ENCODE results near the gene SLC17A9.
"Not testable (repeated sequence)": the region's sequence is repeated elsewhere in the genome, so short reads cannot be mapped to it uniquely, and the experiment has no call there.

Gene SLC17A9

DNA sequence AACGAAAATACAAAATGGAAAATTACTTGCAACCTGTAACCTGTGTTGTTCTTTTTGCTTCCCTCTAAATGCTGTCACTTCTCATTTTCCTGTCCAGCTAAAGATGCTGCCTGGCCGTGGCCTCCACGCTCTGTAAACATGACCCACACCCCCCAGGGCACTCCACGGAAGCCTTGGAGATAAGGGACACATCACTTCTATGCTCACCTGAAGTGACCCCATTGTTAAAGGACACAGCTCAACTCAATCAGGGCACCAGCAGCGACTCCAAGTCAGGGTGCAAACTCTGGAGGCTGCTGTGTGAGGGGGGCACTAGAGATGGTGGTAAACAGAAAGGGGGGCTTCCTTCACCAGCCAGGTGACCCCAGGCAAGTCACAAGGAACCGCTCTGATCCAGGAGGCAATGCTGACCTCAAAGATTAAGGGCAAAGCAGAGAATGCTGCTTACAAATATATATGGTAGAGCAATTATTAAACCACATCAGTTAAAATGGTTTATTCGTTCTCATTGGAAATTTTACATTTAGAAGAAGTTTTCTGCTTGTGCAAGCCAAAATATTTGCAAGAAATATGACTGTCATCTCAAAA, 39.4 kb upstream of the SLC17A9 start:
- no peaks in the 10 kb centered on the region for H3K9me3 Mint-ChIP-seq
- peaks cover 69% of the 10 kb centered on the region for H3K36me3 Mint-ChIP-seq (ENCODE audit: low read depth)
- H3K4me3 Mint-ChIP-seq = no peak overlapping the region
- intact Hi-C loops (cut with micrococcal nuclease) = no loop called here
- H3K4me1 Mint-ChIP-seq (ENCODE audit: low read depth) = peaks cover 55% of the 10 kb centered on the region
- H3K27me3 Mint-ChIP-seq = no peaks in the 10 kb centered on the region
- no peak overlapping the region for H3K27ac Mint-ChIP-seq

- H3K4me3 Mint-ChIP-seq = no peak overlapping the region
- no peaks in the 10 kb centered on the region for H3K27me3 Mint-ChIP-seq
- no peaks in the 10 kb centered on the region for H3K9me3 Mint-ChIP-seq
- peak overlapping the region; percentile 69 for H3K27ac Mint-ChIP-seq
- H3K4me1 Mint-ChIP-seq (ENCODE audit: low read depth) = peaks cover 68% of the 10 kb centered on the region
- H3K36me3 Mint-ChIP-seq (ENCODE audit: low read depth) = peaks cover 56% of the 10 kb centered on the region
- intact Hi-C loops (cut with micrococcal nuclease) = no loop called here
Measured at GRCh38 chr20:62914436-62914835, 38.1 kb upstream of the SLC17A9 start.

DNA sequence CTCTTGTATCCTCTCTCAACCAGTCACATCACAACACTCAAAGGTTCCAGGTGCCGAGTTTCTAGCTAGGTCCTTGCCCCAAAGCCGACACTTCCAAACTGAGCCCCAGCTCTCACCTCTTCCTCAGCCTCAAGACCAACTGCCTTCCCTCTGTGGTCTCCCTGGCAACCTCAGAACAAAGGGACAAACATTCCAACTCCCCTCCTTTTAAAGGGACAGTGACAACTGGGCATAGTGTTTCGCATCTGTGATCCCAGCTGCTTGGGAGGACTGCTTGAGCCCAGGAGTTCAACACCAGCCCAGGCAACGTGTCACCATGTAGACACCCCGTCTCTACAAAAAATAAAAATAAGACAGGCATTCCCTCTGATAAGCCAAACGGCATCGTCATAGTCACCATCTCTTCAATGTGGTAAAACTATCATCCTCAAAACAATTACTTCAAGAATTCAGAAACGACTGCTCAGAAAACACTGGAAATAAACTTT, 37.5 kb upstream of the SLC17A9 start:
- Mint-ChIP-seq H3K4me1 (ENCODE audit: low read depth) (peaks cover 69% of the 10 kb centered on the region), H3K36me3 (ENCODE audit: low read depth) (peaks cover 51% of the 10 kb centered on the region), H3K9me3 (no peaks in the 10 kb centered on the region), H3K27me3 (no peaks in the 10 kb centered on the region), H3K27ac (peak overlapping the region; percentile 69), H3K4me3 (peak overlapping the region; percentile 40)
- intact Hi-C loops (cut with micrococcal nuclease) = no loop called here

DNA sequence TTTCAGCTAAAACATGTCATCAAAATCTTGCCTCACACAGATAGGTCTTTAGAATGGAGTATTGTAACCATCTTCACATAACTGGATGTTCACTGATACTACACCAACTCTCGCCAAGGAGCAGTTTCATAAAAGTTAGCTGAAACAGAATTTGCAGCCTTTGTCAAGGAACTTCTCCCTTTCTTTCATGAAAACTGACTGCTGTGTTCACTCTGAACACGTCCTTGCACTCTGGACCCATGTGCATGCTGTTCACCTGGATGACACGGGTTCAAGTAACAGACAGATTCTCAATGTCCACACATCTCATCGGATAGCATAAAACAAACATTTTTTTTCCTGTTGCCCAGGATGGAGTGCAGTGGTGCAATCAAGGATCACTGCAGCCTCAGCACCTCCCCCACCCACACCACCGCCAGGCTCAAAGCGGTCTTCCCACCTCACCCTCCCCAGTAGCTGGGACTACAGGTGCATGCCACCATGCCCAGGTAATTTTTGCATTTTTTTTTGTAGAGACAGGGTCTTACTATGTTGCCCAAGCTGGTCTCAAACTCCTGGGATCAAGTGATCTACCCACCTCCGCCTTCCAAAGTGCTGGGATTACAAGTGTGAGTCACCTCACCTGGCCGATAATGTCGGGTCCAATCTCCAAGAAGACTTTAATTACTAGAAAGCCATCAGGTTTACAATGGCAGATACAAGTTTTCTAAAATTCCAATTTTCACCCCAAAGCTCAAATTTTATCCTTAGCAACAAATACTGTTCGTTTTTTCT, 35.6 kb upstream of the SLC17A9 start:
- peaks cover 75% of the 10 kb centered on the region for H3K4me1 Mint-ChIP-seq (ENCODE audit: low read depth)
- H3K9me3 Mint-ChIP-seq = no peaks in the 10 kb centered on the region
- no peak overlapping the region for H3K27ac Mint-ChIP-seq
- peaks cover 36% of the 10 kb centered on the region for H3K36me3 Mint-ChIP-seq (ENCODE audit: low read depth)
- H3K4me3 Mint-ChIP-seq = no peak overlapping the region
- H3K27me3 Mint-ChIP-seq = no peaks in the 10 kb centered on the region
- intact Hi-C loops (cut with micrococcal nuclease) = no loop called here

- H3K36me3 Mint-ChIP-seq (ENCODE audit: low read depth) = peaks cover 29% of the 10 kb centered on the region
- H3K9me3 Mint-ChIP-seq = no peaks in the 10 kb centered on the region
- H3K4me1 Mint-ChIP-seq (ENCODE audit: low read depth) = peaks cover 80% of the 10 kb centered on the region
- no peaks in the 10 kb centered on the region for H3K27me3 Mint-ChIP-seq
- H3K4me3 Mint-ChIP-seq = no peak overlapping the region
- H3K27ac Mint-ChIP-seq = no peak overlapping the region
- intact Hi-C loops (cut with micrococcal nuclease) = no loop called here
Measured at GRCh38 chr20:62917720-62918119, 34.8 kb upstream of the SLC17A9 start.

GRCh38 chr20:62918147-62918546, 34.4 kb upstream of the SLC17A9 start:
- Mint-ChIP-seq H3K9me3 (no peaks in the 10 kb centered on the region), H3K36me3 (ENCODE audit: low read depth) (peaks cover 25% of the 10 kb centered on the region), H3K4me1 (ENCODE audit: low read depth) (peaks cover 79% of the 10 kb centered on the region), H3K27ac (no peak overlapping the region), H3K27me3 (no peaks in the 10 kb centered on the region), H3K4me3 (no peak overlapping the region)
- intact Hi-C loops (cut with micrococcal nuclease) = no loop called here

GRCh38 chr20:62918831-62919230, 33.7 kb upstream of the SLC17A9 start:
- intact Hi-C loops (cut with micrococcal nuclease) = no loop called here
- H3K4me1 Mint-ChIP-seq (ENCODE audit: low read depth) = peaks cover 76% of the 10 kb centered on the region
- no peaks in the 10 kb centered on the region for H3K27me3 Mint-ChIP-seq
- H3K27ac Mint-ChIP-seq = peak overlapping the region; percentile 68
- peak overlapping the region; percentile 34 for H3K4me3 Mint-ChIP-seq
- no peaks in the 10 kb centered on the region for H3K9me3 Mint-ChIP-seq
- peaks cover 18% of the 10 kb centered on the region for H3K36me3 Mint-ChIP-seq (ENCODE audit: low read depth)

DNA sequence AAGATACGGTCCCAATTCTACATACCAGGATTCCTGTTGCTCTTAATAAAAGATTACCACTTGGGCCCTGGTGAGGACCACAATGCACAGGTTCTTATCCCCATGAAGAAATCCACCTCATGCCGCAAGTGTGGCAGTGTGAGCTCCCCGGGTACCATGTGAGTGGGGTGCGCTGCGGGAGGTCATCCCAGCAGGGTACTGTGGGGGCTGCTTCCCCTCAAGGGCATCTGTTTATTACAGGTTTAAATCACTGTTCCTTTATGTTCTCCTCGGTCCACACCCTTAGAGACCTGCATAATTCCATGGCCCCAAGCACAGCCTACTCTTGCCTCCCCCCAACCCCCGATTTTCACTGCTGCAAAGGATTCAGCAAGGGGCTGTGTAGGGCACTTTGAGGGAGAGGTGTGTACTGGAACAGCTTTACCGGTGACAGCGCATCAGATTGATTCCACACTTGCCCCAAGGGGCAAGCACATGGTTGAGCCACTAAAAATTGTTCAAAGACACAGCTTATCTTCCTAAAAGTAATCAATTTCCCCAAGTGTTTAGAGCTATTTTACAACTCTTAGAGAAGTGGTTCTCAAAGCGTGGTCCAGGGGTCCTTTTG, 32.4 kb upstream of the SLC17A9 start:
- H3K27me3 Mint-ChIP-seq = no peaks in the 10 kb centered on the region
- H3K4me3 Mint-ChIP-seq = no peak overlapping the region
- peaks cover 5% of the 10 kb centered on the region for H3K36me3 Mint-ChIP-seq (ENCODE audit: low read depth)
- H3K4me1 Mint-ChIP-seq (ENCODE audit: low read depth) = peaks cover 79% of the 10 kb centered on the region
- H3K27ac Mint-ChIP-seq = peak overlapping the region; percentile 32
- intact Hi-C loops (cut with micrococcal nuclease) = no loop called here
- no peaks in the 10 kb centered on the region for H3K9me3 Mint-ChIP-seq

DNA sequence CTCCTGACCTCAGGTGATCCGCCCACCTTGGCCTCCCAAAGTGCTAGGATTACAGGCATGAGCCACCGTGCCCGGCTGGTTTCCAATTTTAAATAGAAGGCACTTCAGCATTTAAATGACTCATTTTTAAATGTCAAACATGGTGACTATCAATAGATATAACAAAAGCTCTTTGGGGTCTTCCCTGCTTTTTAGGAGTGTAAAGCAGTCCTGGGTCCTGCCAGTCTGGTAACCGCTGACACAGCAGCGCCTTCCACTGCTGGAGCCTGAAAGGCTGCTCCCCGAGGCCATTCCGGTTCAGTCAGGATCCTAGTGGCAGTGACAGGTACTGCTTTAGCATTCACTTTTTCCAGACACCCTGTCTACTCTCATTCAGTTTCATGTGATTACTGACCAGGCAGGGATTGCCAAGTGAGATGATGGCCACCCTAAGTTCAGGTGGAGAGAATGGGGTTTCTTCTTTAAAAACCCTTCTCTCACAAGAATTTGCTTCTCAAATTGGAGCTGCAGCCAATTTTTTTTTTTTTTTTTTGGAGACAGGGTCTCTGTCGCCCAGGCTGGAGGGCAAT, 31.3 kb upstream of the SLC17A9 start:
- no peaks in the 10 kb centered on the region for H3K27me3 Mint-ChIP-seq
- no peak overlapping the region for H3K4me3 Mint-ChIP-seq
- peaks cover 14% of the 10 kb centered on the region for H3K36me3 Mint-ChIP-seq (ENCODE audit: low read depth)
- H3K9me3 Mint-ChIP-seq = no peaks in the 10 kb centered on the region
- peaks cover 74% of the 10 kb centered on the region for H3K4me1 Mint-ChIP-seq (ENCODE audit: low read depth)
- intact Hi-C loops (cut with micrococcal nuclease) = no loop called here
- peak overlapping the region; percentile 32 for H3K27ac Mint-ChIP-seq

GRCh38 chr20:62922451-62922921, 30.0 kb upstream of the SLC17A9 start:
- Mint-ChIP-seq H3K27me3 (no peaks in the 10 kb centered on the region), H3K27ac (no peak overlapping the region), H3K9me3 (no peaks in the 10 kb centered on the region), H3K4me1 (ENCODE audit: low read depth) (peaks cover 75% of the 10 kb centered on the region), H3K36me3 (ENCODE audit: low read depth) (peaks cover 14% of the 10 kb centered on the region), H3K4me3 (no peak overlapping the region)
- intact Hi-C loops (cut with micrococcal nuclease) = no loop called here

GRCh38 chr20:62923059-62923668, 29.3 kb upstream of the SLC17A9 start:
- peaks cover 75% of the 10 kb centered on the region for H3K4me1 Mint-ChIP-seq (ENCODE audit: low read depth)
- H3K4me3 Mint-ChIP-seq; H3K9me3 Mint-ChIP-seq; H3K27me3 Mint-ChIP-seq; intact Hi-C loops (cut with micrococcal nuclease); H3K27ac Mint-ChIP-seq: not testable (repeated sequence)
- H3K36me3 Mint-ChIP-seq (ENCODE audit: low read depth) = peaks cover 20% of the 10 kb centered on the region

DNA sequence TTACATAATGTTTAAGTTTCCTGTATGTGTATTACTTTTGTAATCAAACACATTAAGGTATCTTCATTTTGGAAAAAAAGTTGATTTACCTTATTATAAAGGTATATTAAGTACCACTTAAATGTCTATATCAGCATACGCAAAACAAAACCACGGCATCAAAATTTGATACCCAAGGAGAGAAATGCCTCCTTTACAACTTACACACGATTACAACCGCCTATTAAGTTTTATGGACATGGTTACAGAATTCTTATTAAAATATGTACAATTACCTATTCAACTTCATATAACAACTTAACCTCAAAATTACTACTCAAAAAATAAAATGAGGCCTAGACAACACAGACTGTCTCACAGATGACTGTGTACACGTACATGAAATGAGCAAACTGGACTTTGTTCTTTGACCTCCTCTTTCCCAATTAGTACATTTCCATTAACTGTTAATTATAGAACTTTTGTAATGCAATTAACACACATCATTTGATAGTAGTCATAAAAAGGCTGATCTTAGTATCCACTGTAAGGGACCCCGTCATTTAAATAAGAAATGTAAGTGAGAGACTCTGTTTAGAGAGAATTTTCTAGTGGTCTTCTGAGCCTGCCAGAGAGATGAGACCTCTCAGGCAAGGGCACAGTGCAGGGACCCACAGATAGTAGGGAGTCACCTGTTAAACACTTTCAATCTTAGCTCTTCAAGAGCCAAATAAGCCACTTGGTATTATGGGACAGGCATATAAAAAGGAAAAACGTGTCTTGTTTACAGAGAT, 28.7 kb upstream of the SLC17A9 start:
- Mint-ChIP-seq H3K4me3 (no peak overlapping the region), H3K27me3 (no peaks in the 10 kb centered on the region), H3K27ac (no peak overlapping the region), H3K9me3 (no peaks in the 10 kb centered on the region), H3K4me1 (ENCODE audit: low read depth) (peaks cover 71% of the 10 kb centered on the region), H3K36me3 (ENCODE audit: low read depth) (peaks cover 27% of the 10 kb centered on the region)
- intact Hi-C loops (cut with micrococcal nuclease) = no loop called here

GRCh38 chr20:62924442-62925075, 27.9 kb upstream of the SLC17A9 start:
- Mint-ChIP-seq H3K27me3 (no peaks in the 10 kb centered on the region), H3K4me1 (ENCODE audit: low read depth) (peaks cover 68% of the 10 kb centered on the region), H3K27ac (peak overlapping the region; percentile 94), H3K9me3 (no peaks in the 10 kb centered on the region), H3K36me3 (ENCODE audit: low read depth) (peaks cover 31% of the 10 kb centered on the region), H3K4me3 (peak overlapping the region; percentile 90)
- intact Hi-C loops (cut with micrococcal nuclease) = no loop called here

Measured in dendritic cell treated with granulocyte-macrophage colony-stimulating factor and Interleukin-4, amounts not matched to agents 40 ng/mL and 50 ng/mL, for 4 days (primary cell).